GM12878 (cell line): ENCODE data around the gene ZNF79. TPM values are rescaled to one million over a fixed set of nuclear protein-coding genes. Genes with fewer than 3 reads are reported as not detected.

Experiments
- CHD2 ChIP-seq: IDR thresholded peaks from 2 replicates; pipeline ENCODE4 v1.6.1; 2011; ENCODE audit warnings: low read depth, low read length, improper control_type of control experiment, borderline replicate concordance
- CREM ChIP-seq: IDR thresholded peaks from 2 replicates; pipeline ENCODE4 v1.6.1; 2014; ENCODE audit warnings: antibody characterized with exemption, low read depth
- FOXK2 ChIP-seq: fragments of 450-650 bp; IDR thresholded peaks from 2 replicates; pipeline ENCODE4 v1.6.1; 2017; ENCODE audit warnings: mild to moderate bottlenecking, moderate library complexity
- RB1 ChIP-seq: fragments of 450-650 bp; formaldehyde crosslinking; IDR thresholded peaks from 2 replicates; pipeline ENCODE4 v1.6.1; 2017; ENCODE audit warnings: mild to moderate bottlenecking, borderline replicate concordance
- RBBP5 ChIP-seq: fragments of 200-600 bp; sonication (generic); conservative IDR thresholded peaks from 2 replicates; pipeline ENCODE4 v1.6.1; 2016
- RELA ChIP-seq: fragments of 450-650 bp; IDR thresholded peaks from 2 replicates; pipeline ENCODE4 v1.8.0; 2014; ENCODE audit warnings: borderline replicate concordance; ENCODE audit not compliant: partially characterized antibody
- SRF ChIP-seq, 2 experiments: IDR thresholded peaks; 2 replicates each; pipeline ENCODE4 v1.6.1; 2011; ENCODE audit warnings: low read depth in 2 of 2, low read length in 2 of 2, mild to moderate bottlenecking in 1 of 2, moderate library complexity in 1 of 2
- ZNF274 ChIP-seq: IDR thresholded peaks from one replicate; pipeline ENCODE4 v1.8.0; 2011; ENCODE audit not compliant: insufficient read length, insufficient read depth
- polyA plus RNA-seq, 11 experiments: library from polyadenylated mRNA; depleted of rRNA in 4 of 11; unstranded in 6 of 11; stranded (reverse) in 5 of 11; fragments of >200 nt; fragmentation: Nextera tagmentation in 4 of 11; fragmentation: Illumina TruSeq in 1 of 11; extraction: Ambion mirVana in 4 of 11; extraction: Trizol in 1 of 11; gene quantifications; 1 replicate in 1 of 11; 2 replicates in 10 of 11; pipeline versions ENCODE4 v1.2.1 to v1.2.3, GENCODE V29; 2011 to 2016; ENCODE audit warnings: inconsistent platforms in 2 of 11, missing spikeins in 2 of 11, low read depth in 1 of 11
- total RNA-seq, 4 experiments: library from RNA; depleted of rRNA in 3 of 4; stranded (reverse); fragments of >200 nt in 3 of 4; fragmentation: Illumina TruSeq in 1 of 4; extraction: Trizol in 1 of 4; gene quantifications; 2 replicates each; pipeline versions ENCODE4 v1.2.1 to v1.2.3, GENCODE V29; 2013 to 2021
- TF ChIP-seq, protein P1 (sequence below): fragments of 150-350 bp; IDR thresholded peaks from 2 replicates; pipeline ENCODE4 v1.6.1; 2016; ENCODE audit warnings: low read depth, low read length
- TF ChIP-seq, protein P2 (sequence below): fragments of 450-650 bp; IDR thresholded peaks from 2 replicates; pipeline ENCODE4 v1.6.1; 2017; ENCODE audit warnings: low read depth, mild to moderate bottlenecking, moderate library complexity
- TF ChIP-seq, protein P3 (sequence below): IDR thresholded peaks from 2 replicates; pipeline ENCODE4 v1.6.1; 2012; ENCODE audit warnings: mild to moderate bottlenecking, low read depth, low read length

Gene ZNF79
- total and polyA plus RNA-seq, 10 of the 15 experiments (the other 5 are each of a cell fraction or from before 2014, with no cell fraction given), result 1.8 to 14.1 (median 11.7) TPM

- TF ChIP-seq, protein P1, sequence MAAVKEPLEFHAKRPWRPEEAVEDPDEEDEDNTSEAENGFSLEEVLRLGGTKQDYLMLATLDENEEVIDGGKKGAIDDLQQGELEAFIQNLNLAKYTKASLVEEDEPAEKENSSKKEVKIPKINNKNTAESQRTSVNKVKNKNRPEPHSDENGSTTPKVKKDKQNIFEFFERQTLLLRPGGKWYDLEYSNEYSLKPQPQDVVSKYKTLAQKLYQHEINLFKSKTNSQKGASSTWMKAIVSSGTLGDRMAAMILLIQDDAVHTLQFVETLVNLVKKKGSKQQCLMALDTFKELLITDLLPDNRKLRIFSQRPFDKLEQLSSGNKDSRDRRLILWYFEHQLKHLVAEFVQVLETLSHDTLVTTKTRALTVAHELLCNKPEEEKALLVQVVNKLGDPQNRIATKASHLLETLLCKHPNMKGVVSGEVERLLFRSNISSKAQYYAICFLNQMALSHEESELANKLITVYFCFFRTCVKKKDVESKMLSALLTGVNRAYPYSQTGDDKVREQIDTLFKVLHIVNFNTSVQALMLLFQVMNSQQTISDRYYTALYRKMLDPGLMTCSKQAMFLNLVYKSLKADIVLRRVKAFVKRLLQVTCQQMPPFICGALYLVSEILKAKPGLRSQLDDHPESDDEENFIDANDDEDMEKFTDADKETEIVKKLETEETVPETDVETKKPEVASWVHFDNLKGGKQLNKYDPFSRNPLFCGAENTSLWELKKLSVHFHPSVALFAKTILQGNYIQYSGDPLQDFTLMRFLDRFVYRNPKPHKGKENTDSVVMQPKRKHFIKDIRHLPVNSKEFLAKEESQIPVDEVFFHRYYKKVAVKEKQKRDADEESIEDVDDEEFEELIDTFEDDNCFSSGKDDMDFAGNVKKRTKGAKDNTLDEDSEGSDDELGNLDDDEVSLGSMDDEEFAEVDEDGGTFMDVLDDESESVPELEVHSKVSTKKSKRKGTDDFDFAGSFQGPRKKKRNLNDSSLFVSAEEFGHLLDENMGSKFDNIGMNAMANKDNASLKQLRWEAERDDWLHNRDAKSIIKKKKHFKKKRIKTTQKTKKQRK, result no peak
- TF ChIP-seq RELA (no peak), ZNF274 (no peak), RB1 (no peak), RBBP5 (no peak), CREM (no peak), FOXK2 (no peak), CHD2 (no peak), SRF (IDR thresholded peaks at IDR 0.05; ENCODE audit: low read depth in 2 of 2, low read length in 2 of 2) (no peak)
- TF ChIP-seq, protein P2, sequence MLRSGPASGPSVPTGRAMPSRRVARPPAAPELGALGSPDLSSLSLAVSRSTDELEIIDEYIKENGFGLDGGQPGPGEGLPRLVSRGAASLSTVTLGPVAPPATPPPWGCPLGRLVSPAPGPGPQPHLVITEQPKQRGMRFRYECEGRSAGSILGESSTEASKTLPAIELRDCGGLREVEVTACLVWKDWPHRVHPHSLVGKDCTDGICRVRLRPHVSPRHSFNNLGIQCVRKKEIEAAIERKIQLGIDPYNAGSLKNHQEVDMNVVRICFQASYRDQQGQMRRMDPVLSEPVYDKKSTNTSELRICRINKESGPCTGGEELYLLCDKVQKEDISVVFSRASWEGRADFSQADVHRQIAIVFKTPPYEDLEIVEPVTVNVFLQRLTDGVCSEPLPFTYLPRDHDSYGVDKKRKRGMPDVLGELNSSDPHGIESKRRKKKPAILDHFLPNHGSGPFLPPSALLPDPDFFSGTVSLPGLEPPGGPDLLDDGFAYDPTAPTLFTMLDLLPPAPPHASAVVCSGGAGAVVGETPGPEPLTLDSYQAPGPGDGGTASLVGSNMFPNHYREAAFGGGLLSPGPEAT, result no peak
- TF ChIP-seq, protein P3, sequence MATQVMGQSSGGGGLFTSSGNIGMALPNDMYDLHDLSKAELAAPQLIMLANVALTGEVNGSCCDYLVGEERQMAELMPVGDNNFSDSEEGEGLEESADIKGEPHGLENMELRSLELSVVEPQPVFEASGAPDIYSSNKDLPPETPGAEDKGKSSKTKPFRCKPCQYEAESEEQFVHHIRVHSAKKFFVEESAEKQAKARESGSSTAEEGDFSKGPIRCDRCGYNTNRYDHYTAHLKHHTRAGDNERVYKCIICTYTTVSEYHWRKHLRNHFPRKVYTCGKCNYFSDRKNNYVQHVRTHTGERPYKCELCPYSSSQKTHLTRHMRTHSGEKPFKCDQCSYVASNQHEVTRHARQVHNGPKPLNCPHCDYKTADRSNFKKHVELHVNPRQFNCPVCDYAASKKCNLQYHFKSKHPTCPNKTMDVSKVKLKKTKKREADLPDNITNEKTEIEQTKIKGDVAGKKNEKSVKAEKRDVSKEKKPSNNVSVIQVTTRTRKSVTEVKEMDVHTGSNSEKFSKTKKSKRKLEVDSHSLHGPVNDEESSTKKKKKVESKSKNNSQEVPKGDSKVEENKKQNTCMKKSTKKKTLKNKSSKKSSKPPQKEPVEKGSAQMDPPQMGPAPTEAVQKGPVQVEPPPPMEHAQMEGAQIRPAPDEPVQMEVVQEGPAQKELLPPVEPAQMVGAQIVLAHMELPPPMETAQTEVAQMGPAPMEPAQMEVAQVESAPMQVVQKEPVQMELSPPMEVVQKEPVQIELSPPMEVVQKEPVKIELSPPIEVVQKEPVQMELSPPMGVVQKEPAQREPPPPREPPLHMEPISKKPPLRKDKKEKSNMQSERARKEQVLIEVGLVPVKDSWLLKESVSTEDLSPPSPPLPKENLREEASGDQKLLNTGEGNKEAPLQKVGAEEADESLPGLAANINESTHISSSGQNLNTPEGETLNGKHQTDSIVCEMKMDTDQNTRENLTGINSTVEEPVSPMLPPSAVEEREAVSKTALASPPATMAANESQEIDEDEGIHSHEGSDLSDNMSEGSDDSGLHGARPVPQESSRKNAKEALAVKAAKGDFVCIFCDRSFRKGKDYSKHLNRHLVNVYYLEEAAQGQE, result no peak
Measured at GRCh38 chr9:127386981-127387380, 37.2 kb upstream of the ZNF79 start (continued).
